ENCODE measurements around the gene ETNK1.
"Not testable (repeated sequence)": the region's sequence is repeated elsewhere in the genome, so short reads cannot be mapped to it uniquely, and the experiment has no call there.

Gene ETNK1

DNA sequence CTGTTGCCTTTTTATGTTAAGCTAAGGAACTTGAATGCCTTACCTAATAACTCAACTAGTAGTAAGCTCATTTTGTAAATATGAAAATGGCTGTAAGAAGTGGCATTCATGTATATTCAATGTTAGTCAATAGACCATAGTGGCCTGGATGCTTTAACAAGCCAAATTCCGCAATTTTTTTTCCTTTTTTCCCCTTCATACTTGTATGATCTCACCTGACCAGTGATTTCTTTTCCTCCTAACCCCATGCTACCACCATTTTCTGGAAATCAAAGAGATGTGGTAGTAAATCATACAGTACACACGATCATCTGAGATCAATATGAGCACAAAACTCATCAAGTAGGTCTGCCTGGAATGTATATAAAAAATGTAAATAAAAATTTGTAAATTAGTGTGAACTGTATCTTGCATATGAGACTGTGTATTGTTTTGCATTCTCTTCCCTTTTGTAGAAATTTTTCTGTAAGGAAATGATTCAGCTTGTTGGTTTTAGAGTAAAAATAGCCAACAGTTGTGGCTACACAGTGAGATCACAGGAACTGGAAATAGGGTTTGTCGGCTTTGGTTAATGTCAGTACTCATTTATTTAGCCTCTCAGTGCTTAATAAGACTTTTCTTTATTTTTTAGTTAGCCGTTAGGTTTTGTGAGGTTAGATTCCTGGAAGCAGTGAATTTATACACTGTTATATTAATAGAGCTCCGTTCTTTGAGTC, 62.5 kb downstream of the ETNK1 start:
- no peak for DNase-seq (ENCODE audit: low read depth in 2 of 2)

DNA sequence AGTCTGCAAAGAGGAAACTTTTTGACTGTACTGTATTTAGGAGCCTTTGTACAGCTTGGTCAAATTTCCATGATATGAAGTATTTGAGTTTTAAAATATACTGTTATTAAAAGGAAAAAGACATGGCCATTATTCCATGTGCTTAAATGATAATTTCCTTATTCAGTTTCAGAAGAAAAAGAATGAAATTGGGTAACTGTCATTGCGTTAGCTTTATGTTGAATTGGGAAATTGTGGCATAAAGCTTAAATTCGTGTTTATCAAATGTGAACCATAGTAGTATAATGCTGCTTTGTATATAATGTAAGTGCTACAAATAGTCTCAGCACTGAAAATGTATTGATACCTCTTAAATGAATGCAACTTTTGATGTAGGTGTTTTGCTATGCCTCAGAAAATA, 64.9 kb downstream of the ETNK1 start:
- no peak for DNase-seq (ENCODE audit: low read depth in 2 of 2)

DNA sequence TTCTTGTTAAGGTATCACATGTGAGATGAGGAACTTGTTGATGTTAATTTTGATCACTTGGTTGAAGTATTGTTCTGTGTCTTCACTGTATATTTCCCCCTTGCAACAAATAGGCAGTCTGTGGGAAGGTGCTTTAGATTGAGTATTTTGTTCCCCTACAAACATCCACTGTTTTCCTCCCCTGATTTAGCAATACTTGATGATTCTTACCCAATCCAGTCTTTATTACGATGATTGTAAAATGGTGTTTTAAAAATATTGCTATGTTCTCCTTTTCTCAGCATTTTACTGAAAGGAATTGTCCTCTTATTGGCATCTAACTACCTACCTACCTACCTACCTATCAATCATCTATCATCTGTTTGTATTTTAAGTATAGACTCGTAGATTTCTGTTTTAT, 66.3 kb downstream of the ETNK1 start:
- DNase-seq (ENCODE audit: low read depth in 2 of 2), result no peak

DNA sequence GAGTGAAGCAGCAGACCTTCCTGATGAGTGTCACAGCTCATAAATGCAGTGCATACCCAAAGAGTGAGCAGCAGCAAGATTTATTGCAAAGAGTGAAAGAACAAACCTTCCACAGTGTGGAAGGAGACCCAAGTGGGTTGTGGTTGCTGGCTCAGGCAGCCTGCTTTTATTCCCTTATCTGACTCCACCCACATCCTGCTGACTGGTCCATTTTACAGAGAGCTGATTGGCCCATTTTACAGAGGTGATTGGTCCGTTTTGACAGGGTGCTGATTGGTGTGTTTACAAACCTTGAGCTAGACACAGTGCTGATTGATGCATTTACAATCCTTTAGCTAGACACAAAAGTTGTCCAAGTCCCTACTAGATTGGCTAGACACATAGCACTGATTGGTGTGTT, 67.5 kb downstream of the ETNK1 start:
- DNase-seq (ENCODE audit: low read depth in 2 of 2), result not testable (repeated sequence)

DNA sequence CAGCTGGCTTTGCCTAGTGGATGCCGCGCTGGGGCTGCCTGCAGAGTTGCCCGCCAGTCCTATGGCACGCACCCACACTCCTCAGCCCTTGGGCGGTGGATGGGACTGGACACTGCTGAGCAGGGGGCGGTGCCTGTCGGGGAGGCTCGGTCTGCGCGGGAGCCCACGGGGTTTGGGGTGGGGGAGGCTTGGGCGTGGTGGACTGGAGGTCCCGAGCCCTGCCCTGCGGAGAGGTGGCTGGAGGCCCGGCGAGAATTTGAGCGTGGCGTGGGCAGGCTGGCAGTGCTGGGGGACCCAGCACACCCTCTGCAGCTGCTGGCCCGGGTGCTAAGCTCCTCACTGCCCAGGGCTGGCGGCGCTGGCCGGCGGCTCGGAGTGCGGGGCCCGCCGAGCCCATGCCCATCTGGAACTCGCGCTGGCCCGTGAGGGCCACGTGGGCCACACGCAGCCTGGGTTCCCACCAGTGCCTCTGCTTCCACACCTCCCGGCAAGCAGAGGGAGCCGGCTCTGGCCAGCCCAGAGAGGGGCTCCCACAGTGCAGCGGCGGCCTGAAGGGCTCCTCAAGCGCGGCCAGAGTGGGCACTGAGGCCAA, 68.1 kb downstream of the ETNK1 start:
- no peak for DNase-seq (ENCODE audit: low read depth in 2 of 2)

DNA sequence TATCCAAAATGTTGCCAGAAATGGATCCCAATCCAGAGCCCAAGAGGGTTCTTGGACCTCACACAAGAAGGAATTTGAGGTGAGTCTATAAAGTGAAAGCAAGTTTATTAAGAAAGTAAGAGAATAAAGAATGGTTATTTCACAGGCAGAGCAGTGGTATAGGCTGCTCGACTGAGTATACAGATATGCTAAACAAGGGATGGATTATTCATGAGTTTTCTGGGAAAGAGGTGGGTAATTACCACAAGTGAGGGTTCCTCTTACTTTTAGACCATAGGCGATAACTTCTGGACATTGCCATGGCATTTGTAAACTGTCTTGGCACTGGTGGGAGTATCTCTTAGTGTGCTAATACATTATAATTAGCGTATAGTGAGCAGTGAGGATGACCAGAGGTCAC, 73.6 kb downstream of the ETNK1 start:
- DNase-seq (ENCODE audit: low read depth in 2 of 2), result no peak

DNA sequence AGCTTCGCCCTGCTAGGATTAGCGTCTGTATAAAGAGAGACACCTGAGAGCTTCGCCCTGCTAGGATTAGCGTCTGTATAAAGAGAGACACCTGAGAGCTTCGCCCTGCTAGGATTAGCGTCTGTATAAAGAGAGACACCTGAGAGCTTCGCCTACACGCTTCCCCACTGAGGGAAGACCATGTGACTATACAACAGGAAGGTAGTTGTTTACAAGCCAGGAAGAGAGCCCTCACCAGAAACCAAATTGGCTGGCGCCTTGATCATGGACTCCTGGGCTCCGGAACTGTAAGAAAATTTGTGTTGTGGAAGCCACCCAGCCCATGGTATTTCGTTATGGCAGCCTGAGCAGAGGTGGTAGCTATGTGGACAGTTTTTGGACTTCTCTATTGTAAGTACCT, 74.7 kb downstream of the ETNK1 start:
- DNase-seq (ENCODE audit: low read depth in 2 of 2), result not testable (repeated sequence)

DNA sequence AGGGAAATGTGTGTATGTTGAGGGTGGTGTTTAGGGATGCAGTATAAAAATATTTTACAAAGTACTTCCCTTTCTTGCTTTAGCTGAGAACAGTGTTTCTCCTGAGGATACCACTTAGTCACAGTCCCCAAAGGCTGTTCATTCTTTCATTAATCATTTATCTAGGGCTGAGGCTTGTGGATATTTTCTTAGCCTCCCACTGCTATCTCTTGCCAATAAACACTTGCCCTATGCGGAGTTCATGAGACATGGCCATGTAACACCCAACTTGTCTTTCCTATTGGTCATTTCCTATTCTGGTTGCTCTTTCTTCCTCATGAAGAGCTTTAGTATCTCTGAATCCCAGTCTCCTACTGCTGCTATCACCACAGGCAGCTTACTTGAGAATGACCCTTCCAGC, 75.1 kb downstream of the ETNK1 start:
- no peak for DNase-seq (ENCODE audit: low read depth in 2 of 2)

DNA sequence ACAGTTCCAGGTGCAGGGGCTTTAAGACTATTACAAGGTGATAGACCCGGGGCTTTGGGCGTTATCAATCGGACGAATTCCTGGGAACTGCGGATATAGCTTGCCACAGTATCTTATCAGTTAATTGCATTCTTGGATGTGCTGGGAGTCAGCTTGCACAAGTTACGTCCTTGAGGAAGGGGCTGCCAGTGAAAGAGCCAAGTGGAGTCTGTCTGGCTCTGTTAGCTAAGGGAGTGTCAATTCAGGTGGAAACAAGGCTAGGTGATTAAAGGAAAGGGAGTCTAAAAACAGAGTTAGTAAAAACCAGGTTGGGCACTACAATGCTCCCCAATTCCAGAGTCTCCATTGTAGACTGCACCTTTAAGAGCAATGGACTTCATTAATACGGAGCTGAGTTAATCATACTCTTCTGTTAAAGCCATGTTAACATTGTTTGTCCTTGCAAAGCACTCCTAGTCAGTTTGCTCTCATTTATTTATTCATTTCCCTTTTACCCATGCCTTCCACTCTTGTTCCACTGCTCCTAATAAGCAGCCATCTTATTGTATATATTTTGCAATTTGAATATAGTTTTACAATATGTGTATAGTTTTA, 76.3 kb downstream of the ETNK1 start:
- DNase-seq (ENCODE audit: low read depth in 2 of 2), result not testable (repeated sequence)

DNA sequence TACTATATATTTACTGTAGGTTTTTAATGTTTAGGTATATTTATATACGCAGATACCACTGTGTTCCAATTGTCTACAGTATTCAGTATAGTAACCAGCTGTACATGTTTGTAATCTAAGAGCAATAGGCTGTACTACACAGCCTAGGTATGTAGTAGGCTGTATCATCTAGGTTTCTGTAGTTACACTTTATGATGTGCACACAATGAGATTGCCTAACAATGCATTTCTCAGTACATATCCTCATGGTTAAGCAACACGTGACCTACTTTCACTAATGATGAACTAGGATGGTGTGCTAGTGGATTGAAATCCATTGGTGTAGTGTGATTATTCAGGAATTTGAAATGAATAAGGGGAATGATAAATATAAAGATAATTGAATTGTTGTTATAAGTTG, 77.7 kb downstream of the ETNK1 start:
- DNase-seq (ENCODE audit: low read depth in 2 of 2), result no peak

DNA sequence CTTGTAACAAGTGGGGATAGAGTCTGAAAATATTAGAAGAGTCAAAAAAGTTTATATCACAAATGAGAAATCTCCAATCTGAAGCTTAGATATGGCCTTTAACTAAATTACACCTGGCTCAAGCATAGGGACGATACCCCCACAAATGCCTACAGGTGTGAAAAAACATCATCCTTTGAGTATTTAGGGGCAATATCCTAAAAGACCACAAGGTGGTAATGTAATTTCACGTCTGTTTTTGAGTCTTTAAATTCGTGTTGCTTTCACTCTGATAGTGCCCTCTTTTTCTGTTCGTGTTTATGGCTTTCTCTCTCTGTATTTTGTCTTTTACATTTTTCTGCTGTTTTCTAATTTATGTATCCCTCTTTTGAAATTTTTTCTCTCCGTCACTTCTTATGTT, 84.3 kb downstream of the ETNK1 start:
- DNase-seq (ENCODE audit: low read depth in 2 of 2), result no peak

DNA sequence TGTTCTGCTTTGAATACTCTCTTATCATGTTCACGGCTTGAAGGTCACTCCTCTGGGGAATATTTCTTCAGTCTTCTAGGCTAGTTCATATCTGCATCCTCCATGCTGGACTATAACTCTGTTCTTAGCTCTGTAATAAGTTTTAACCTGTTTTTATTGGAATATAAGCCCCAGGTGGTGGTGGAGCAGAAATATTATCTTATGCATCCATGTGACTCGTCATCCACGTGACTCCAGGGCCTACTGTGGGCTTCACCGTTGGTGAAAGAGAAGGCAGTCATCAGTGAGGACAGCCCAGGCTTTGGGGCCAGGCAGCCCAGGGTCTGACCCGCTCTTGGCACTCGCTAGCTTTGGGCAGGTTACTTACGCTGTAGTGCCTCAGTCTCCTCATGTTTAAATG, 87.1 kb downstream of the ETNK1 start:
- DNase-seq (ENCODE audit: low read depth in 2 of 2), result no peak

DNA sequence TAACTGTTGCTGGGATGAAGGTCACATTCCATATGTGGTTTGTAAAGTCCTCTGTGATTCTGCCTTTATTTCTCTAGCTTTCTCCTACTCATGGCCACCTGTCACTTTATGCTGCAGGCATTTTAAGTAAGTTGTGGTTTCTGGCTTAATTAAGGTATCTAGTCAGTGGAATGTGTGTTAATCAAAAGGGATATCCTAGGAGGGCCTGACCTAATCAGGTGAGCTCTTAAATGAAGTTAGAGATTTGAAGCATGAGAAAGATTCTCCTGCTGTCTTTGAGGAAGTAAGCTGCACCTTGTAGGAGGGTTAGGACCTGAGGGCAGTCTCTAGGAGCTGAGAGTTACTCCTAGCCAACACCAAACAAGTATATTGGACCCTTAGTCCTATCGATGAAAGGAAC, 90.3 kb downstream of the ETNK1 start:
- no peak for DNase-seq (ENCODE audit: low read depth in 2 of 2)

DNA sequence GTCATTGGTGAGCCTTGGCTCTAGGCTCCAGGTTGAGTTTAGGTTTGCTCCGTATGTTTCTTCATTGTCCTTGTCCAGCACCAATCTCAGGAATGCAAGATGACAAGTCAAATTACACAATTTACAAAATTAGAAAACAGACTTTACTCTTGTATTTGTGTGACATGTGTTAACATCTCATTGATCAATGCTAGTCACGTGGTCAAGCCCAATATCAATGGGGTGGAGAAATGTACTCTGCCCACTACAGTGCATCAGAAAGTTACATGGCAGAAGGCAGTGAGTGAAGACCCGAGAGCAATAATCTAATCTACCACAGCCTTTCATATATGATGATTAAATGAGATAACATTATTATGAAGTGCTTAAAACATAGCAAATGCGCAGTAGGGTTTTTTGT, 94.8 kb downstream of the ETNK1 start:
- no peak for DNase-seq (ENCODE audit: low read depth in 2 of 2)

DNA sequence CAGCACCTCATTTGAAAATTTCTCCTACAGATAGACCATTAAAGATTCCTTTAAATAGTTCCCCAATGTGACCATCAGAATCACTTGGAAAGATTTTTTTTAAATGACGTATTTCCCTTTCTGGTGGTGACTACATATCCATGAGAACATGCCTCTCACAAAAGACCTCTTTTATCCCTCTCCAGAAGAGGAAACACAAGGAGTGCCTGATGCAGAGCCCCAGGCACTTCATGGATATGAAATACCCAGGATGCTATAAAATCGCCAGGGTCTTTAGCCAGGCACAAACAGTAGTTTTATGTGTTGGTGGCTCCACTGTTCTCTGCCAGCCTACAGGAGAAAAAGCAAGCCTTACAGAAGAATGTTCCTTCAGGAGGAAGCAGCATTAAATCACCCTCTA, 97.1 kb downstream of the ETNK1 start:
- DNase-seq (ENCODE audit: low read depth in 2 of 2), result no peak

DNA sequence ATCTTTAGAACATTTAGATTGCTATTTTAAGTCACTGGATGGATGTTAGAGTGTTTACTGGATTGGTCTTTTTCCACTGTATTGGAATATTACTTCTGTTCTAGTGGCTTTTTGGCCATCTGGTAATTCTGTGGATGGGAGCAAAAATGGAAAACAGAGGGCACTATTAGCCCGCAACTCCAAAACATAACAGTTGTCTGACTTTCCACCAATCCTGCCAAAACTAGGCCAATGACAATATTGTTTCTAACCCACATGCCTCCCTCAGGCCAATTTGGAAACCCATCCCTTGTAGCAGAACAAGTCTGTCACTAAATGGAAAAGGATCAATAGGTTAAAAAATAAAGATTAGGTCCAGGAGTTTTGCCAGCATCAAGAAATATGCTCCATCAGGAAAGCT, 97.8 kb downstream of the ETNK1 start:
- DNase-seq (ENCODE audit: low read depth in 2 of 2), result no peak

DNA sequence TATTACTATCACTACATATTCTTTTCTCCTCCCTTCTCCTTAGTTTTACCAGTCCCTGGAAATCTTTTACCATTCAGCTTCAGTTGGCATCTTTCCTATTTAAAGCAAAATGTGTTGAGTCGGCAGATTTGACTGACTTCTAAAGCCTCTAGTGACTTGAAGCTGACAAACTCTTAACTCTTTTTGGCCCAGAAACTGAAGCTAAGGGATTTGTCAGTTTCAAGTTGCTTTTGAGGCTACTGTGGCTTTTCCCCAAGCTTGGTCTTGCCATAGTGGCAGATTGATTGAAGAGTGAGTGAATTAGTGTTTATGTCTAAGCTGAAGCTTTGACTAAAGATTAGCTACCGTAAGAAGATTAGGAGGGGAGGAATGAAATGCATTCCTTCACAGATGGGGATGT, 104.0 kb downstream of the ETNK1 start:
- DNase-seq (ENCODE audit: low read depth in 2 of 2), result no peak

DNA sequence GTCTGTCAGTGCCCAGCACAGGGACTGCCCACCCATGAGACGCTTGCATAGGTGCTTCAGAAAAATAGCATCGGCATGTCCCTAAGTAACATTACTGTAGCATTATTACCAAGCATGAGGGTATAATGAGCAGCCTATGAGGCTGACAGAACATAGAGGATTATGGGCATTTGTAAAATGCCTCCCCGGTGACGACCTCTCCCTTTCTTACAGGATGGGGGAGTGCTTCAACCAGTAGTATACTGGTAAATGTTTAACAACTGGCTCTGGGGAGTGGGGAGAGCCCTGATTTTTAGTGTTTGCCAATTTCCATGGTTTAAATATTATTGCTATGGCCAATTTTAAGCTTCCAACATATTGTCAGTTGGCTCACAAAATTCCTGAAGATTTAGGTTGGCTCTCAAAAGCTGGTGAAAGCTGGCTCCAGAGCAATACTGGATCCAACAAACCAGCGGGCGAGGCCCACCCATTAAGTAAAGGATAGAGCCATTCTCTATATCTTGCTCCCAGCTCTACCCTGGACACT, 104.5 kb downstream of the ETNK1 start:
- DNase-seq (ENCODE audit: low read depth in 2 of 2), result no peak

DNA sequence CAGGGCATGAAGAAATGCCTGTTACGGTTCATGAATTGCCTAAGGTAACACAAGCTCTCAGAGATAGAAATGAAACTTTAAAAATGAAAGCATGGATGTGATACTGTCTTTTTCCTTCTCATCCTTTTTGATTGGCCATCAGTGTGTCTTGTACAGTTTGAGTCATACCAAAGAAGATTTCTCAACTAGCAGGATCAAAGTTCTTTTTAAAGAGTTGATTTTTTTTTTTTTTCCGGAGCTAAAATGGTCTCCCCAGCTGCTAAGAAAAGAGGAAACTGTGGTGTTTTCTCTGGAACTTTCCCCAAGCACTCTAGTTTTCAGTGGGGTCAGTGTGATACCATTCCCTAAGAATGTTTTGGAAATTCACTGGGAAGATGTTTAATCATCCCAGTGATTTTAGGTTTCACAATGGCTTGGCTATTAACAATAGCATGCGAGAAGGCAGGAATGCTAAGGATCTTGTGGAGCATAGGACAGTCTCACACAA, 105.0 kb downstream of the ETNK1 start:
- no peak for DNase-seq (ENCODE audit: low read depth in 2 of 2)

DNA sequence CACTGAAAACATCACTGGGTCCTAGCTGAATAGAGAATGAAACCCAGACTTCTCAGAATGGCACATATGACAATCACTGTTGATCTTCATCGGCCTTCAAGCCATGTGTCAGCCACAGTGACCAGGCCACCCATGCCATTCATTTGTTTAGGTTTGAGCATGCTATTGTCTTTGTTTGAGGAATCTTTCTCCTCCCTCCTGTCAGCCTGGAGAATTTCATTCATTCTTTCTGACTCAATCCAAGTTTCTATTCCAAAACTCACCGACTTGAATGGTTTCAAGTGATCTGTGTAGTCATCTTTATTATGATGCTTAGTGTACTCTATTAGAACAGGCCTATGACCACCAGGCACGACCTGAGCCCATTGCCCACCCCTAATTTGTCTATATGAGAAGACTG, 106.3 kb downstream of the ETNK1 start:
- no peak for DNase-seq (ENCODE audit: low read depth in 2 of 2)

DNA sequence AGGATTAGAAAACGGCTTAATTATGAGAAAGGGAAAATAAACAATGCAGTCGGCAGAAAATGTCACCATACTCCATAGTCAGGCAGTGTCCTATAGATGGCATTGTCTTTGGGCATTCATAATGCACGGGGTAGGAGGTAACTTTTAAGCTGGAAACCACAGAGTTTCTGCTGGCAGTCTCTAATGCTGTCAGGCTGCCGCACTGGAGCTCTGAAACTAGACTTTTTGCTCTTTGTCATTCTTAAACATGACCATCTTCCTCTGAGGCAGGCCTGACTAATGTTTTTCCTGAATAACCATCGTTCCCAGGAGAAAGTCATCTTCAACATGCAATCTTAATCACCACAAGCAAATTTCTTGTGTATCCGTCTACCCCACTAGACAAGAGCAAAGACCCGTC, 108.8 kb downstream of the ETNK1 start:
- no peak for DNase-seq (ENCODE audit: low read depth in 2 of 2)

DNA sequence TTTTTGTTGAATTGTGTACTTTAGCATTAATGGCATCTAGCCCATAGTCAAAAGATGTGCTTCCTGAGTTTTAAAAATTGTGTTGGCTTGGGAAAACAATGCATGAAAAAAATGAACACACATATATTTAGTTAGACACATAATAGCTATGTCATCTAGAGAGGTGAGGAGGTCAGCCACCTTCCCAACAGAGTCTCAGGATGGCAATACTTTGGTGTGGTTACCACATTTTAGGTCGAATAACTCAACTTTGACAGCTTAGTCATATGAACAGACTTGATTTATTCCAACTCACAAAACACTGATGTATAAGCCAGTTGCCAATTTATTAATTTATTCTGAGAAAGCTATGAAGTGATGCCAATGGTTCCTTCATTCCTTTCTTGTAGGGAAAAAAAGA, 114.0 kb downstream of the ETNK1 start:
- no peak for DNase-seq (ENCODE audit: low read depth in 2 of 2)
